ENCODE measurements around the gene METTL6.
"Not testable (repeated sequence)": the region's sequence is repeated elsewhere in the genome, so short reads cannot be mapped to it uniquely, and the experiment has no call there.

Gene METTL6

DNA sequence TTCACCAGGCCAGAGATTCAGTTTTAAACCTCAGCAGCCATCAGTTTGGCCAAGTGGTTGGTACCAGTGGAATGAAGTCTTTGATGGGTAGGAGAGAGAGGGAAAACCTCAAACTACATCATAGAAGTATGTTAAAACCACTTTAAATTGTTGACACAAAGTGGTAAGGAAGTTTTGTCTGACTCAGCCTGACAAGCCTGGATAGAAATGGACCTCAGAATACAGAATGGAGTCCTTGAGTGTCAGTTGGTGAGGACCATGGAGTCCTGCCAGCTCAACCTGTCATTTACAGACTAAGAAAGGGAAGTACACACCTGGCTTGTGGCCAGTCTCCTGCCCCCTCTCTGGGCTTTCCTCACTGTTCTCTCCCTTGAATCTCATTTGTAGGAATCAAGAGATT, 12.1 kb upstream of the METTL6 start:
- no peak for ATAC-seq (replicated peaks)
- no peak for DNase-seq
- peaks cover 79% of the 10 kb centered on the region for H3K36me3 Mint-ChIP-seq (ENCODE audit: insufficient read depth)
- no peaks in the 10 kb centered on the region for H3K9me3 Mint-ChIP-seq
- H3K4me3 Mint-ChIP-seq, result no peak overlapping the region
- no peaks in the 10 kb centered on the region for H3K27me3 Mint-ChIP-seq
- H3K4me1 Mint-ChIP-seq (ENCODE audit: low read depth in 2 of 2), result peaks cover 10 to 16% of the 10 kb centered on the region in 2 donors
- peak overlapping the region in 1 of 2 donors; percentile 35 for H3K27ac Mint-ChIP-seq

DNA sequence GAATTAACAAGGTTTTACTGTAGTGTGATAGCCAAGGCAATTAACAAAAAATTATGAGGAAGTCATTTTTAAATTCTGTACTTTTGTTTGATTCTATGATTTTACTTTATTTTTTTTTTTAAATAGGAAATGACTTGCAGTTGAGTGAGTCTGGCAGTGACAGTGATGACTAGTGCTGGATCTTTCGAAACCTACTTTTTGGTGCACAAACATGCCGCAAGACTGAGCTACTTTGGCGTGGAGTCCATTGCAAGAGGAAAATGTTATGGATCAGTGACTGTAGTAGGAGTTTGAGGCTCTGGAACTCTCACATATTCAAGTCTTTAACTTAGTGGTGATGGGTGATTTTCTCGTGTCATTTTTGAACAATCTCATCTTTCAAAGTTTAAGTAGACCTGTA, 11.6 kb upstream of the METTL6 start:
- Mint-ChIP-seq H3K27me3 (no peaks in the 10 kb centered on the region), H3K4me3 (no peak overlapping the region), H3K4me1 (ENCODE audit: low read depth in 2 of 2) (peaks cover 10 to 16% of the 10 kb centered on the region in 2 donors), H3K27ac (no peak overlapping the region), H3K9me3 (no peaks in the 10 kb centered on the region), H3K36me3 (ENCODE audit: insufficient read depth) (peaks cover 81% of the 10 kb centered on the region)
- DNase-seq, result no peak
- ATAC-seq (replicated peaks), result no peak

DNA sequence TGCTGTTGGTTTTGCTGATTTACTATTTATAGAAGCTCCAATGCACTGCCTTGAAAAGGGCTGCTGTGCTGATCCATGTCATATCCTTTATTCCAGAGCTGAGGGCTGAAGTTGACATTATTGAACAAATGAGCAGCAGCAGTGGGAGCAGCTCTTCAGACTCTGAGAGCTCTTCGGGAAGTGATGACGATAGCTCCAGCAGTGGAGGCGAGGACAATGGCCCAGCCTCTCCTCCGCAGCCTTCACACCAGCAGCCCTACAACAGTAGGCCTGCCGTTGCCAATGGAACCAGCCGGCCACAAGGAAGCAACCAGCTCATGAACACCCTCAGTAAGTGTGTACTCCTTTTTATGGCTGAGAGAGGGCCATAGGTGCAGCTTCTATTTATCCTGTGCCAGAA, 8.9 kb upstream of the METTL6 start:
- no peaks in the 10 kb centered on the region for H3K9me3 Mint-ChIP-seq
- H3K27me3 Mint-ChIP-seq, result no peaks in the 10 kb centered on the region
- H3K4me3 Mint-ChIP-seq, result no peak overlapping the region
- peaks cover 89% of the 10 kb centered on the region for H3K36me3 Mint-ChIP-seq (ENCODE audit: insufficient read depth)
- peaks cover 14 to 16% of the 10 kb centered on the region in 2 donors for H3K4me1 Mint-ChIP-seq (ENCODE audit: low read depth in 2 of 2)
- DNase-seq, result no peak
- ATAC-seq (replicated peaks), result no peak
- peak overlapping the region in 1 of 2 donors; percentile 76 for H3K27ac Mint-ChIP-seq

DNA sequence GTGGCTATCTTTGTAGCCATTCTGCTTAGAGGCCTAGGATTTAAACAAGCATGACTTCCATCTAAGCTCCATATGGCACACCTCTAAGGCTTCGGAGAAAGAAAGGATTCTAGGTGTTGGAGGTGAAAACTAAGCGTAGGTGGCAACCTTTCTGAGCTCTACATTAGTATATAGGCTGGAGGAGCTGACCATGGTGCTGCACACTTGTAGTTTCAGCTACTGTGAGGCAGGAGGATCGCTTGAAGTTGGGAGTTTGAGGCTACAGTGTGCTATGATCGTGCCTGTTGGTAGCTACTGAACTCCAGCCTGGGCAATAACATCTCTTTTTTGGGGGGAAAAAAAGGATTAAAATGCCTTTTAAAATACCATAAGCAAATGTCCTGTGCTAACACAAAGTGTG, 7.4 kb upstream of the METTL6 start:
- Mint-ChIP-seq H3K4me3 (no peak overlapping the region), H3K4me1 (ENCODE audit: low read depth in 2 of 2) (peaks cover 13 to 21% of the 10 kb centered on the region in 2 donors), H3K36me3 (ENCODE audit: insufficient read depth) (peaks cover 86% of the 10 kb centered on the region), H3K9me3 (no peaks in the 10 kb centered on the region), H3K27me3 (no peaks in the 10 kb centered on the region), H3K27ac (no peak overlapping the region)
- ATAC-seq (replicated peaks) (no peak), DNase-seq (no peak)

DNA sequence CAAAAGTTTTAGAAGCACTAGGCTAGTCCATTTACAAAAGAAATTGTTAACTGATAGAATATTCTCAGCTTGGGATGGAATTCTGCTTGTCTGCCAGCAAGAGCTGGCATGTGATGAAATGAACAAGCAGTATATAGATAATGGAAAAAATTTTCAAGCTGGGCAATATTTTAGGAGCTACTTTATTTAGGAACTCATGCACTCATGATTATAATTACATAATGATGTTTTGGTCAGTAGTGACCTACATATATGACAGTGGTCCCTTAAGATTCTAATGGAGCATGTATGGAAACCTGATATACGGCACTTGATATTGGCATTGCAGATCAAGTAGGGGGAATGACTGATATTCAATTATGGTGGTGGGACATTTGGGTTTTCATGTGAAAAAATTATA, 6.2 kb upstream of the METTL6 start:
- ATAC-seq (replicated peaks) (no peak), DNase-seq (no peak)
- peaks cover 20 to 32% of the 10 kb centered on the region in 2 donors for H3K4me1 Mint-ChIP-seq (ENCODE audit: low read depth in 2 of 2)
- H3K27me3 Mint-ChIP-seq, result no peaks in the 10 kb centered on the region
- H3K4me3 Mint-ChIP-seq, result no peak overlapping the region
- no peaks in the 10 kb centered on the region for H3K9me3 Mint-ChIP-seq
- no peak overlapping the region for H3K27ac Mint-ChIP-seq
- H3K36me3 Mint-ChIP-seq (ENCODE audit: insufficient read depth), result peaks cover 77% of the 10 kb centered on the region

- DNase-seq, result no peak
- Mint-ChIP-seq H3K4me1 (ENCODE audit: low read depth in 2 of 2) (peaks cover 36 to 49% of the 10 kb centered on the region in 2 donors), H3K27me3 (no peaks in the 10 kb centered on the region), H3K9me3 (no peaks in the 10 kb centered on the region), H3K27ac (peak overlapping the region; percentile 16 to 55), H3K4me3 (peak overlapping the region; percentile 3 to 21), H3K36me3 (ENCODE audit: insufficient read depth) (peaks cover 76% of the 10 kb centered on the region)
- ATAC-seq (replicated peaks), result no peak
These were observed 4.0 kb upstream of the METTL6 start for GRCh38 chr3:15431256-15431837.

- Mint-ChIP-seq H3K4me1 (ENCODE audit: low read depth in 2 of 2) (peaks cover 42 to 54% of the 10 kb centered on the region in 2 donors), H3K4me3 (peak overlapping the region in 1 of 2 donors; percentile 95), H3K27ac (peak overlapping the region in 1 of 2 donors; percentile 32), H3K36me3 (ENCODE audit: insufficient read depth) (peaks cover 69% of the 10 kb centered on the region), H3K27me3 (no peaks in the 10 kb centered on the region), H3K9me3 (no peaks in the 10 kb centered on the region)
- no peak for DNase-seq
- ATAC-seq (replicated peaks), result no peak
These were observed 3.3 kb upstream of the METTL6 start for GRCh38 chr3:15430624-15431023.

GRCh38 chr3:15429080-15429479, 1.7 kb upstream of the METTL6 start:
- peaks cover 48 to 61% of the 10 kb centered on the region in 2 donors for H3K4me1 Mint-ChIP-seq (ENCODE audit: low read depth in 2 of 2)
- ATAC-seq (replicated peaks) (no peak), DNase-seq (no peak)
- no peaks in the 10 kb centered on the region for H3K27me3 Mint-ChIP-seq
- H3K4me3 Mint-ChIP-seq, result peak overlapping the region; percentile 87 to 95
- H3K27ac Mint-ChIP-seq, result peak overlapping the region; percentile 99
- no peaks in the 10 kb centered on the region for H3K9me3 Mint-ChIP-seq
- peaks cover 62% of the 10 kb centered on the region for H3K36me3 Mint-ChIP-seq (ENCODE audit: insufficient read depth)

DNA sequence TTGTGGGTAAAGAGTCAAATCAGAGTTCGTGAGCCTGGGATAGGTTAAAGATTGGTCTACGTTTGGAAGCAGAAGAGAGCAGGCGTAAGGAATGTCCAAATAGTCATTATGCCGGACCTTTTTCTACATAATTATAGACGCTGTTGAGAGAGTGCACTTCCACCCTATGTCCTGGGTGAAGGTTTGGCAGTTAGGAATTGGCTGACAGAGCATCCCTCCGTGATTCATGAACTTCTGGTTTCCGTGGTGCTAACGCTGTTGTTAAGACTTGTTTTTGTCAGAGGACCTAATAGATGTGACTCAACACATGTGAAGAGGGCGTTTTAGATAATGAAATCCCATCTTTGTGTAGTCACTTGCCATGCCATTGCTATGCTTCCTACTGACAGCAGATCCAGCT, 1.2 kb upstream of the METTL6 start:
- peaks cover 48 to 61% of the 10 kb centered on the region in 2 donors for H3K4me1 Mint-ChIP-seq (ENCODE audit: low read depth in 2 of 2)
- H3K36me3 Mint-ChIP-seq (ENCODE audit: insufficient read depth), result peaks cover 65% of the 10 kb centered on the region
- peak in 2 of 3 experiments; percentile 11 to 14 for DNase-seq
- peak overlapping the region; percentile 87 to 95 for H3K4me3 Mint-ChIP-seq
- H3K9me3 Mint-ChIP-seq, result no peaks in the 10 kb centered on the region
- peak; percentile 48 for ATAC-seq (replicated peaks)
- peak overlapping the region; percentile 99 for H3K27ac Mint-ChIP-seq
- H3K27me3 Mint-ChIP-seq, result no peaks in the 10 kb centered on the region

DNA sequence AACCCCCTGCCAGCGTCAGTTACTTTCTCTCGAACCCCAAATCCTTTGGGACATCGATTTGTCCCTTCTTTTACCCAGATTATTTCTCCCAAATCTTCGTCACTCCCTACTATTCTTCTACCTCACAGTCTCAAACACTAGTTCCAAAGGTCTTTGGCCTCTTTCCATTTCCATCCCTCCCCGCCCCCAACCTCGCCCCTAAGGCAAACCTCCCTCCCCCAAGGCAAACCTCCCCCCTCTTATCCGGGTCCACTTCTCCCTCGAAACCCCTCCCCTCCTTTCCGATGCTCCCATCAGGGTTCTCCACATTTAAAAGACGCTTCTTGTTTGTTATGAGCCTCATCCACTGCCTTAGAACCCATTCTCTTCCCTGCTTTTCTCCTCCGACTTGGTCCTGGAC, 637 bp upstream of the METTL6 start:
- Mint-ChIP-seq H3K27ac (peak overlapping the region; percentile 99), H3K9me3 (no peaks in the 10 kb centered on the region), H3K36me3 (ENCODE audit: insufficient read depth) (peaks cover 61% of the 10 kb centered on the region), H3K4me3 (peak overlapping the region; percentile 87 to 95), H3K27me3 (no peaks in the 10 kb centered on the region), H3K4me1 (ENCODE audit: low read depth in 2 of 2) (peaks cover 44 to 63% of the 10 kb centered on the region in 2 donors)
- ATAC-seq (replicated peaks) (no peak), DNase-seq (no peak)

- peak overlapping the region; percentile 87 to 95 for H3K4me3 Mint-ChIP-seq
- no peaks in the 10 kb centered on the region for H3K9me3 Mint-ChIP-seq
- H3K4me1 Mint-ChIP-seq (ENCODE audit: low read depth in 2 of 2), result peaks cover 44 to 60% of the 10 kb centered on the region in 2 donors
- DNase-seq, result no peak
- H3K27ac Mint-ChIP-seq, result peak overlapping the region; percentile 99
- no peaks in the 10 kb centered on the region for H3K27me3 Mint-ChIP-seq
- peaks cover 56% of the 10 kb centered on the region for H3K36me3 Mint-ChIP-seq (ENCODE audit: insufficient read depth)
- no peak for ATAC-seq (replicated peaks)
These were observed 695 bp downstream of the METTL6 start for GRCh38 chr3:15426579-15427118.

GRCh38 chr3:15420871-15421270, 6.5 kb downstream of the METTL6 start:
- Mint-ChIP-seq H3K4me3 (no peak overlapping the region), H3K36me3 (ENCODE audit: insufficient read depth) (peaks cover 33% of the 10 kb centered on the region), H3K9me3 (no peaks in the 10 kb centered on the region), H3K27me3 (no peaks in the 10 kb centered on the region), H3K4me1 (ENCODE audit: low read depth in 2 of 2) (peaks cover 10 to 20% of the 10 kb centered on the region in 2 donors), H3K27ac (no peak overlapping the region)
- ATAC-seq (replicated peaks), result no peak
- no peak for DNase-seq

GRCh38 chr3:15410966-15411365, 16.4 kb downstream of the METTL6 start:
- peaks cover 51% of the 10 kb centered on the region for H3K36me3 Mint-ChIP-seq (ENCODE audit: insufficient read depth)
- not testable (repeated sequence) for ATAC-seq (replicated peaks)

DNA sequence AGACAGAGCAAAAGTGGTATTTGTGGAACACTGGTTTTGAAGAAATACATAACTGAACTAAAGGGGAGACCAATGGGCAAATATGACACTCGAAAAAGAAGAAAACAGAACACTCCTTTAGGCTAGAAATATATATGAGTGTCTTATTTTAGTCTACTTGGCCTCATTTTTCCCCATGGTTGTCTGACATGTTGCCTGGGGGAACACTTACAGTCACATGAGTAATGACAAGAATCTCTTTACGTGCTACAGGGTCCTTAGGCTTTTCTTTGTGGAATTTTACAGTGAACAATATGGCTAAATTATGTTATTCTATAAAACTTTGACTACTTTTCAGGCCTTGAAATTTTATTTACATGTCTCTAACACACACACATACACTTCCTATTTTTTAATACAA, 17.6 kb downstream of the METTL6 start:
- no peak overlapping the region for H3K4me3 Mint-ChIP-seq
- no peaks in the 10 kb centered on the region for H3K9me3 Mint-ChIP-seq
- H3K27me3 Mint-ChIP-seq, result no peaks in the 10 kb centered on the region
- ATAC-seq (replicated peaks) (no peak), DNase-seq (no peak)
- peaks cover 40% of the 10 kb centered on the region for H3K36me3 Mint-ChIP-seq (ENCODE audit: insufficient read depth)
- no peak overlapping the region for H3K27ac Mint-ChIP-seq
- no peaks in the 10 kb centered on the region for H3K4me1 Mint-ChIP-seq (ENCODE audit: low read depth in 2 of 2)

More at GRCh38 chr3:15410966-15411365, 16.4 kb downstream of the METTL6 start:
- not testable (repeated sequence) for H3K27me3 Mint-ChIP-seq; H3K4me3 Mint-ChIP-seq; DNase-seq; H3K9me3 Mint-ChIP-seq; H3K4me1 Mint-ChIP-seq (ENCODE audit: low read depth in 2 of 2); H3K27ac Mint-ChIP-seq

Data from effector memory CD8-positive, alpha-beta T cell (primary cell).